ENCODE data around the gene SCO2.

SCO2 gene, protein sequence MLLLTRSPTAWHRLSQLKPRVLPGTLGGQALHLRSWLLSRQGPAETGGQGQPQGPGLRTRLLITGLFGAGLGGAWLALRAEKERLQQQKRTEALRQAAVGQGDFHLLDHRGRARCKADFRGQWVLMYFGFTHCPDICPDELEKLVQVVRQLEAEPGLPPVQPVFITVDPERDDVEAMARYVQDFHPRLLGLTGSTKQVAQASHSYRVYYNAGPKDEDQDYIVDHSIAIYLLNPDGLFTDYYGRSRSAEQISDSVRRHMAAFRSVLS

DNA sequence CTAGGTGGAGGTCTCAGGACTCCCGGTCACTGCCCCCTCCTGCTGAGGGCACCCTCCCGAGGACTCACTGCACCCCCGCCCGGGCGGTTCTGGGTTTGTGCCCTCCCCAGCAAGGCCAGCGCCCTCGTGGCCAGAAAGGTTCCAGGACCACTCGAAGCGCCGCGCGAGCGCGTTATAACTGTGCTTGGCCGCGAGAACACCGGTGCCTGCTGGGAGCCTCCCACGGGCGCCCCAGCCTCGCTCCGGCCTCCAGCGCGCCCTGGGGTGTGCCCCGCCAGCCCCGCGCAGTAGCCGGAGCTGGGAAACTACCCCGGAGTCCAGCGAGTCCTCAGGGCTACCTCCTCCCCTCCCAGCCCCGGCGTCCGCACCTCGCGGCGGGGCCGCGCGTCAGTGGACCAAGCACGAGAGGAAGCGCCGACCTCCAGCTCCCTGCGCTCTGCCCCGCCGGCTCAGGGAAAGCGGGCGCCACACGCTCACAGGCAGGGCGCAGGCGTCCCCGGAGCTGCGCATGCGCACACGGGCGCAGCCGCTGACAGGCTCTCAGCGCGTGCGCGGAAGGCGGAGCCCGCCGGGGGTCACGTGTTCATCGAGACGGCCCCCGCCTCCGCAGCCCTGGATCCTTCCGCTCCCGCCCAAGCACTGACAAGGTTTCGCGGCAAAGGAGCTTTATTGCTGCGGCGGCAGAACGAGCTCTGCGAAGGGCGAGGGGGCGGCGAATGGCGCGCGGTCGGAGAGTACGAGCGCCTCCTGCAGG, at the start of gene SCO2:
Gene SCO2, minus strand, starts transcription at position 495 of the 754 bp plus-strand sequence. CDS start 1,187 bp downstream, outside the sequence.
- peak; percentile 97 to 98 for DNase-seq

DNA sequence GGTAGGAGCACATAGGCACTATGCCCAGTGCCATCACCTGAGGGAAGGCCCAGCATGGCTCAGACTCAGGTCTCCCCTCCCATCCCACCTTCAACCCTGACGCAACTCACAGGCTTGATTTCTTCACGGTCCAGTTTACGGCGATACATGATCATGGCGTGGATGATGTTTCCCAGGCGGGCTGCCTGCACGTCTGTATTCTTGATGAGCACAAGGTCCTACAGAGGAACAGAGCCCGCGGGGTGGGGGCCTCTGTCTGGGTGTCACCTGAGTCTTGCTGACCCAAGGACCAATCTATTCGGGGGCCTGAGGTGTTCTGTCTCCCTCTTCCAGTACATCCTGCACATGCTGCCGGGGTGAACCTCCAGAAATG, 49.0 kb upstream of the SCO2 start:
- DNase-seq, result no peak

DNA sequence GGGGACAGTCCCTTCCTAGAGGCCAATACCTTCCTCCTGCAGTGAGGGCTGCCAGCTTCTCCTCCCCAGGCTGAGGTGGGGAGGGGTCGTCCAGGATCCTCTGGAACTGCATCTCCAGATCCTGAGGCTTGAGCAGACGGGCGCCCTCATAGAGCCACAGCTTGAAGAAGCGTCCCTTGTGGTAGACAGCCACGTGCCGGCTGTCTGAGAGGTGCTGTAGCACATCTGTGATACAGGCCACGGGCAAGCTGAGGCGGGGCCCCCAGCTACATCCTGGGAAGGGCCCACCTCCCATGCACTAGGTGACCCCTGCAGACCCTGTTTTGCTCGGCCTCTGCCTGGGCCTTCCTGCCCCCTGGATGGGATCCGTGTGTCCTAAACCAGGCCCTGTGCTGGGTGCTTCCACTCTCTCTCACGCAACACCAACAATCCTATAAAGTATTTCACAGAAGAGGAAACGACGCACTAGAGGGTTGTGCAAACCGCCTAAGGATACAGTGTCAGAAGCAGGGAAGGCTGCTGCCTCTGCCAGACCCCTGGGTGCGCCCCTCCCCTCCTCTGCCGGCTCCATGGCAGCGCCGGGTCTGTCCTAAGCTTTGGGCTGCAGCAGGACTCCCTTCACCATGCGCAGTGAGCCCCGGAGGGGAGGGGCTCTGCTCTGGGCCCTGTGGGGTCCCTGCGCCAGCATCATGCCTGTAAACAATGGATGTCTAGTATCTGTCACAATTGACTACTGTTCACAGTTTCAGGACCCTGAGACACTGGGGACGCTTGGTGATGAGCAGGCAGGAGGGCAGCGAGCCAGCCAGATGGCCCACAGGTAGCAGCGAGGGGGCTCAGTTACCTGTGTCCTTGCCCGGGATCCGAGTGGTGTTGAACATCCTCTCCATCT, 48.3 kb upstream of the SCO2 start:
- DNase-seq, result no peak

DNA sequence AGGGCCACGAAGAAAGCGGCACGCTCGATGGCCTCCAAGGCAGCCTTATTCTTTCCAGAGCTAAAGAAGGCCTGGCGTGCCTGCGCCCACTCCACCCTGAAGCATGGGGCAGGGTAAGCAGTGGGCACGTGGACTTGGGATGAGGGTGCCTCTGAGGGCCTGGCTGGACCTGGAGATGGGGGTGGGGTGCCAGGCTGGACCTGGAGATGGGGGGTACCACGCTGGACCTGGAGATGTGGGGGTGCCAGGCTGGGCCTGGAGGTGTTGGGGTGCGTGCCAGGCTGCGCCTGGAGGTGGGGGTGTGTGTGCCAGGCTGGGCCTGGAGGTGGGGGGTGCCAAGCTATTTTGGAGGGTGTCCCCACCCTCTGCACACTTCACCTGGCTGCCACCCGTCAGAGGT, 47.6 kb upstream of the SCO2 start:
- DNase-seq, result no peak

DNA sequence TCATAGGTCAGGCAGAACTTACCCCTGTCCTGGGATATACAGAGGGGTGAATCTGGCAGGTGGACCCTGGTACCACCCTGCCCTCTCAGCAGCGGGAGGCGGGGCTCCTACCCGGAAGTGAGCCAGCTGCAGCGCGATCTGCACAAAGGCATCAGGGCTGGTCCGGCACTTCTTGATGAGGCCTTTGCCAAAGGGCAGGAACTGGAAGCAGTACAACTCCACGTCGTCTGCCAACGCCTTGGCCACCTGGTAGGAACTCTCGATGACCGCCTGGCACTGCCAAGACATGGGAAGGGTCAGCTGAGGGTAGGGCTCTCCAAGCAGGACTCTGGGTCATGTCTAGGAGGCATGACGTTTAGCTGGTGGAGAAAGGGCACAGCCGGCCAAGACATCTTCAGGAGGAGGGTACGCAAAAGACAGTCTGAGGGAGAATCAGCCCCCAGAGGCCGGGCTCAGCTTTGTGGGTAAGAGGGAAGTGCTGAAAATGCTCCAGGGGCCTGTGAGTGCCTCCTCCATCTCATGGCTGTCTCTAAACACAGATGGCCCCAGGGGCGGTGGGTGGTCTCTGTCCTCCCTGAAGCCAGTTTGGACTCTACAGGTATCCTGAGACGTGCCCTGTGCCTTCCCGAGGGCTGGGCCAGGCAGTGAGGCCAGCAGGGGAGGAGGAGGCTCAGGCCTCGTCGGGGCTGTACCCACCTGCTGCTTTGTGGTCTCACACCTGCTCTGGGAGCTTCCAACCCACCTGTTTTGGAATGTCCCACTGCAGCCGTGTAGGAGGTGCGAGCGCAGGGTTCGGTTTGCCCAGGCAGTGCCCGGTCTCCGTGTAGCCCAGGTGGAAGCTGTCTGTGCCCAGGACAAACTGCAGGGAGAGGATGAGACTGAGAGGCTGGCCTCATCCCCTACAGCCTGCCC, 46.1 kb upstream of the SCO2 start:
- no peak for DNase-seq

DNA sequence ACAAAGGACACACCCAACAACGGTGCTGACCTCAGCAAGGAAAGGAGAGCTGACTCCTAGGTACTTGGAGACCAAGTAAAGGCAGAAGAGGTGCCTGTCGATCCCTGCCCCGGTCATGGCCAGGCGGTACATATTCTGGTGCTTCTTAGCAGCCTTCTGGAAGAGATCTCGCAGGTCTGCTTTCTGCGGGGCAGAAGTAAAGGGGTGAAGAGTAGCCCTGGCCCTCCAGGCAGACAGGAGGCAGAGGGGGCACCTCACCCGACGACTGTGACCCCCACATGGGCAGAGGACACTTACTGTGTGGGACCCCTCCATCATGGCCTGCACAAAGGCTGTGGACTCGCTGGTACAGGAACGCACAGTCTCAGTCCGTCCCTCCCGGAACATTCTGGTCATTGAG, 45.5 kb upstream of the SCO2 start:
- DNase-seq, result no peak

DNA sequence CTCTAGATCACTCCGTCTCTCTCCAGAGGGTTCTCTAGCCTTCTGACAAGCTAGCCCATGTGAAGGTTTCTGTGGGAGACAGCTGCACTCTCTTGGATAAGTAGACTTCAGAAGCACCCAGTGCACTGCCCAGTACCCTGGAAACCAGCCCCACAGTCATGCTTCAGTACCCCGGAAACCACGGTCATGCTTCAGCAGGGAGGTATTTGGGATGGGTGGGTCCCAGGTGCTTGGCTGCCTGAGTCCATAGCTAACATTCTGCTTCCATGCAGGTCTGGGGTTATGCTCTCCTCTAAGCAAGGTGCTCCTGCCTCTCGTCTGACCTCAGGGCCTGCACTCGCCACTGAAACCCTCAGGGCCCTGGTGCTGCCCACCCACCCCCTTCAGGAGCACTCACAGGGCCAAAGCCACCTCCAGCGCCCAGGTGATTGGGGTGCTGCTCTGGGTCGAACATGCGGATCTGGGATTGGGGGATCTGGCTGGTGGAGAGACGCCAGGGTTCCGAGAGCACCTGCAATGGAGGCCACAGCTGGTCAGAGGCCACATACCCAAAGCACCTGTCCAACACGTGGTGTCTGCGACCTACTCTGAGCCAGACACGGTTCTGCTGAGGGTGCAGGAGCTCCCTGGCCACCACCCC, 44.6 kb upstream of the SCO2 start:
- DNase-seq, result no peak

DNA sequence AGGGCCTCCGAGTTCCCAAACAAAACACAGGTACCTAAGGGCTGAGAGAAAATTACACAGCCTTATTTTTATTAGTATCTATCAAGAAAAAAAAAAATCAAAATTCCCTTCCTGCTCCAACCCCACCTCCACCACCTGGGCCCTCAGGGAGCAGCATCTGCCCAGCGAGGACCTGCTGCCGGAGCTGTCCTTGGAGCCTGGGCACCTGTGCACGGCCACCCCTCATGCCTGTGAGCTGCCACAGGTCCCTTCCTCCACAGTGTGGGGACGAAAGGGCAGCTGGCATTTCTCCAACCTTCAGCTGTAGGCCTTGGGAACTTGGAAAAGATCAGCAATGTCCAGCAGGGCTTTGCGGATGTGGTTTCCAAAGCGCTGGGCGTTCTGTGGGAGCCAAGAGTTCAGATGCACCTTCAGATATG, 43.7 kb upstream of the SCO2 start:
- no peak for DNase-seq

DNA sequence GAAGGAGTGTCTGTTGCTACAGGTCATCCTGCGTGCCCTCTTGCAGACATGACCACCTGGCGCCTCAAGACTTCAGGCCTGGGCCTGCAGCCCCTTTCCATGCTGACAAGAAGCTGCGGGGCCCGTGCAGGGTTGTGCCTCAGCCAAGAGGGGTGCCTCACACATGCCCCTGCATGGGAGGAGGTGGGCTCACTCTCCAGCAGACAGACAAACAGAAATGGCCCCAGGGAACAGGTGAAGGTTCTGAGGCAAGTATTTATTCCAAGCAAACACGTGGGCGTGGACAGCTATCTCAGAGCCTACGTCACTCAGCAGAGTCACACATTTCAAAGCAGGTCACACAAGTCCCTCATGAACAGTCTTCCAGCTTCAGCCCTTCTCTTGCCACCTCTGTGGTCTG, 43.2 kb upstream of the SCO2 start:
- no peak for DNase-seq

DNA sequence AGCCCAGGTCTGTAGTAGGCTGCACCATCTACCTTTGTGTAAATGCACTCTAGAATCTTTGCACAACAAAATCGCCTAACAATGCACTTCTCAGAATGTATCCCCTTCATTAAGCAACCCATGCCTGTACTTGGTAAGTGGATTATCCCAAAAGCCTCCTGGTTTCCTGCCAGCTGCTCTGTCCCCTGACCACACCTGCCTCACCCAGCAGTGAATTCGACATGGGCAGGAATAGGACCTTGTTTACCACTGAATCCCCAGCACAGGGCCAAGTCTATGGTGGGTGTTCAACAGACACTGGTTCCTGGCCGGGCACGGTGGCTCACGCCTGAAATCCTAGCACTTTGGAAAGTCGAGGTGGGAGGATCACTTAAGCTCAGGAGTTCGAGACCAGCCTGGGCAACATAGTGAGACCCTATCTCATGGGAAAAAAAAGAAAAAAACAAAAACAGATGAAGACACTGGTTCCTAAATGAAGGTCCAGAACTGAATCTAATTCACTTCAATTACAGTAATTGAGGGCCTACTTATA, 42.4 kb upstream of the SCO2 start:
- no peak for DNase-seq

DNA sequence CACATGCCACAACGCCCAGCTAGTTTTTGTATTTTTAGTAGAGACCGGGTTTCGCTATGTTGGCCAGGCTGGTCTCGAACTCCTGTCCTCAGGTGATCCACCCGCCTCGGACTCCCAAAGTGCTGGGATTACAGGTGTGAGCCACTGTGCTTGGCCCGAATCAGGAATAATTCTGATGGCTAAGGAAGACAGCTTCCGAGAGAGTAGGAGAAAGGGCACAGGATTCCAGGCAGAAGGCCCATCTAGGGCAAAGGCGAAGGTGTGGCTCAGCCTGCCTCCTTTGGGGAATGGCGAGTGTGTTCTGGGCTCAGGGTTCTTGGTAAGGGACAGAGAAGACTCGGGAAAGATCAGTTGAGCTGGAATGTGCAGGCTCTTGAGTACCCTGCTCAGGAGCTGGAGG, 38.9 kb upstream of the SCO2 start:
- no peak for DNase-seq

DNA sequence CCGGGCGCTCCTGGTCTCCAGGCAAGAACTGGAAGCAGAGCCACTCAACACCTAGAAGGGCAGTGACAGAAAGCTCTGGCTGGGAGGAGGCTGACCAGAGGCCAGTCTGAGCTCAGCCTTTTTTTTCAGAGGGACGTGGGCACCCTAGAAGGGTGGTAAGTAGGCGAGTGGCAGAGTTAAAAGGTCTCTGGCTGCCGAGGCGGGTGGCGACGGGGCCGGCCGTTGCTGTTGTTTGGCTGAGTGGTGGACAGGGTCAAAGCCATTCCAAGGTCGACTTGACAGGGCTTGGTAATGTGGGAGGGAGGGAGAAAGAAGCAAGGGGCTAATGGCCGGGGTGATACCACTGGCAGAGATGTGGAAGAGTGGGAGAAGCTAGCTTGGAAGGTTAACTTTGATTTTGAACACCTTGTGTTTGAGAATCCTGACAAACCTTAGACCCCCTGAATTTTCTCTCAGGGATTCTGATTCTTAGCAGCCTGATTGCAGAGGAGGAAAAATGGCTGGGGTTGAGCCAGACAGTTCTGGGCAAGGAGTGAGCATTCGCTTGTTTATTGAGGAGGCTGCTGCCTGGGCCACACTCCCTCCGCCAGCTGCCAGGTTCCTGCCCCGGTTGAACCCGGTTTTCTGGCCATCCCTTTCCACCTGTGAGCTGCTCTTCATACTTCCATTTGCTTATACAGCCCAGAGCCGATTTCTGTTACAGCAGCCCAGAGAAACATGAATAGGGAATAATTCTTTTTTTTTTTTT, 38.2 kb upstream of the SCO2 start:
- DNase-seq, result no peak

DNA sequence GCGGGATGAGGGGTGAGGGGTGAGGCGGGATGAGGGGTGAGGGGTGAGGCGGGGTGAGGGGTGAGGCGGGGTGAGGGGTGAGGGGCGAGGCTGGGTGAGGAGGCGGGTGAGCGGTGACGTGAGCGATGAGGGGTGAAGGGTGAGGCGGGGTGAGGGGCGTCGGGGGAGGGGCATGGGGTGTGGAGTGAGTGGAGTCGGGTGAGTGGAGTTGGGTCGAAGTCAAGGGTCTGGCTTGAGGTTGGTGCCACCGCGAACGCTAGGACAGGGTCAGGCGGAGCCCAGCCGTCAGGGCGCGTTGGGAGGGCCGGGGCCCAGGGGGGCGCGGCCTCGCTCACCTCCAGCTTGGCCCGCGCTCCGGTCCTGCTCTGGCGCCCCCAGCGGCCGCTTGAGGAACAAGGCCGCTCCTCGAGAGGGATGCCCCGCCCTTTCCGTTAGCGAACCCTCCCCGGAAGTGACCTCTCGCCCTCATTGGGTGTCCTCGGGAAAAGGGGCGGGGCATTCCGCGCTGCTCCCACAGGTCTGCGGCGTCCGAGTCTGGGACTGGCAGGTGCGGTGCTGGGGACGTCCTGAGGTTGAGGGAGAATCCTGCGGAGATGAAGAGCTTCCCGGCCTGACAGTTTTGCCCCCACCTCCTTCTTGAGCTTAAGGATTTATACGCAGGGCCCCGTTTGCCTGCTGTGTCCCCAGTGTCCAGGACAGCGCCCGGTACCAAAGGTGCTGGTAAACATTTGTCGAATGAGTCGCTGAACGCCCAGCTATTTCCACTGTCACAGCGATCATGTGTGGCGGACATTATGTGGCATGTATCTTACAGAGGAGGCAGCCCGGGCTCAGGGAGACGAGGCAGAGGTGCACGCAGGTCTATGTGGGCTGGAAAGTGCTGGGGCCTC, 37.4 kb upstream of the SCO2 start, which contains the start of gene SYCE3:
Gene SYCE3, minus strand, starts transcription at position 397 of the 890 bp plus-strand sequence. CDS start 6,514 bp downstream, outside the sequence.
- peak; percentile 95 for DNase-seq

DNA sequence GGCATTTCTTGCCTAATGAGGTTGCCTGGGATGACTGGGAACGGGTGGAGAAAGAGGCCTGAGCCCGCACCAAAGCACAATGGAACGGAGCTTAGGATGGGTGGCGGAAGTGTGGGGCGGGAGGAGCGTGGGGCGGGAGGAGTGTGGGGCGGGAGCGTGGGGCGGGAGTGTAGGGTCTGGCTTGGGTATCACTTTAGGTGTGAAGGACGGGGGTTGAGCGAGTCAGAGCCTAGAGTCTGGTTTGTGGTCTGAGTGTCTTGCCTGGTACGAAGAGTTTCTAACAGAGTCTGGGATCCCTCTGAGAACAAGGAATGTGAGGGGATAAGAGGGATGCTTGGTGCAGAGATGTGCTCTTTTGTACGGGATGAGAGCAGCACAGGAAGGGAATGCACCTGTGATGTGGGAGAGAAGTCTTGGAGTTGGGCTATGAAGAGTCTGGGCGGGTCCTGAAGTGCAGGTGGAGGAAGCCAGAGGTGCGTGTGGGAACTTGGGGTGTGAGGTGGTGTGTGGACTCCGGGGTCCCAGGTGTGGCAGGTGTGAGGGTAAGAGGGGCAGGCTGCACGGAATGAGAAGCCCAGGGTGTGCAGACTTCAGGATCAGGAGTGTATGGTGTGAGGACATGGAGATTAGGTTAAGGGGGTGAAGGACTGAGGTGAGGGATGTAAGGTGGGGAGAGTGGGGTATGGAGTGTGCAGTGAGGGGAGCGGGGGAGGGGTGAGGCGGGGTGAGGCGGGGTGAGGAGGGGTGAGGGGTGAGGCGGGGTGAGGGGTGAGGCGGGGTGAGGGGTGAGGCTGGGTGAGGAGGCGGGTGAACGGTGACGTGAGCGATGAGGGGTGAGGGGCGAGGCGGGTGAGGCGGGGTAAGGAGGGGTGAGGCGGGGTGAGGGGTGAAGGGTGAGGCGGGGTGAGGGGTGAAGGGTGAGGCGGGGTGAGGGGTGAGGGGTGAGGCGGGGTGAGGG, 36.3 kb upstream of the SCO2 start:
- DNase-seq, result no peak

DNA sequence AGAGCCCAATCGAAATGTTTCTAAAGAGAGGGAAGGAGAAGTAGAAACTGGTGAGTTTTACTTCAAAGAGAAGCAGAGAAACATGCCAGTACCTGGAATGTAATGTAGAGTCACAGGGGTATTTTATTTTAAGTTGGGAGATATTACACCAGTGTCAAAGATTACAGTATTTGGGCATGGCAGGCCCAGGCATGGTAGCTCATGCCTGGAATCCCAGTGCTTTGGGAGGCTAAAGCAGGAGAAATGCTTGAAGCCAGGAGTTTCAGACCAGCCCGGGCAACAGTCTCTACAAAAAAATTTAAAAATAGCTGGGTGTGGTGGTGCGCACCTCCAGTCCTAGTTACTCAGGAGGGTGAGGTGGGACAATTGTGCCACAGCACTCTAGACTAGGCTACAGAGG, 34.6 kb upstream of the SCO2 start:
- no peak for DNase-seq

DNA sequence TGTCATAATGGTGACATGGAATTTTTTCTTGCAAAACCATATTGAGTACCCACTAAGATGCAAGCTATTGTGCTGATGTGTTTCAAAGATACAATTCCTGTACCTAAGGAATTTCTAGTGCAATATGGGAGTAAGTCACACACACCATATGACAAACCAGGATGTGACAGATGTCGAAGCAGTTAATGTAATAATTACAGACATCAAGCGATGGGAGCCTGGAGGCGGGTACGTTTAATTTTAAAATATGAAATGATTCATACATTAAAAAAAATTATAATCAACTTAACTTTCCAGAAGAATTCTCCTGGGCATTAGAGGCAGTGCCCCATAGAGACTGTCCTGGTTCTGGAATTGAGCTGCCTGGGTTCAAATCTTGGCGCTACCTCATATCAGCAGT, 31.3 kb upstream of the SCO2 start:
- DNase-seq, result no peak

DNA sequence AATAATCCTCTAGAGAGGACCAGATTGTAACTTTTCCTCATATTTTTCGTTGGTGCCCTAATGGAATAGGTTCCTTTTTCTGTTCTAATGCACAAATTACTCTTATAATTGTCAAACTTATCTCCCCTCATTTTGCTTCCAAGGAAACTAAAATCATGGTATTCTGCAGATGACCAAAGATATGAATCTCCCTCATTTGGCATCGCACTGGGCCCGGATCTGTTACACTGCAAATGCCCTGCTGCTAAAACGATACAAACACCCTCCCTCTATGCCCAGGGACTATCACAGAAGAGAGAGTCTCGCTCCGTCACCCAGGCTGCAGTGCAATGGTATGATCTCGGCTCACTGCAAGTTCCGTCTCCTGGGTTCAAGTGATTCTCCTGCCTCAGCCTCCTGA, 27.9 kb upstream of the SCO2 start:
- no peak for DNase-seq

DNA sequence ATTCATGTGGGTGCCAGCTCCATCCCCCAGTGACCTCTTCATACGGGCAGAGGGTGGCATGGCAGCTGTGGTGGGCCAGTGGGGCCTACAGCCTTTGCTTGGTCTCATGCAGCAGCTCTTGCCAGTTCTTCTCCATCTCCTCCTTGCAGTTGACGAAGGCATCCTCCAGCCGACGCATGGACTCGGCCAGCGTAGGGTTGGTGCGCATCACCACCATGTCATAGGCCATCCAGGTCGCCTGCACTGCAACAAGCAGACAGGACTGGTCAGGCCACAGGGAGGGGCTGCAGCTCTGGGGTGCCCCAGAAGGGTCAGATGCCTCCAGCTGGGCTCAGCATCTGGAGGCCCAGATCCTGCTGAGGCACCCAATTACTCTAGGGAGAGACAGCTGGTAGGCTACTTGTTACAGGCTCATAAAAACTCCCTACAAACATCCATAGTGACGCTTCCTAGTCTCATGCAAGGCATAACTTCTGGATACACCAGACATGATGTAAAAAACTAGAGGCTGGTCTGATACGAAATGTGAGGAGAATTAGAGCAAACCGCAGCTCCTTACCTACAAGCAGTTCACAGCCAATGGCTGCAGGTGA, 25.9 kb upstream of the SCO2 start:
- DNase-seq, result no peak
